Tibial nerve (tissue), 4 donors: Measurements from ENCODE around the gene LRFN4. TPM values are rescaled to one million over a fixed set of nuclear protein-coding genes. Genes with fewer than 3 reads are reported as not detected.
A peak's percentile ranks its signal among the peaks of the same experiment; 100 is the strongest.

Experiments
- DNase-seq, 2 donors: peaks; one replicate each; pipeline ENCODE4 v3.0.0-alpha.2; 2019; ENCODE audit warnings: low spot score in 2 of 2
- H3K27ac ChIP-seq, 4 donors: fragments of 200-600 bp; sonication (generic) in 3 of 4; one replicate each; pipeline ENCODE4 v1.5.1; 2017 to 2019; ENCODE audit warnings: mild to moderate bottlenecking in 1 of 4
- H3K27me3 ChIP-seq, 2 donors: fragments of 200-600 bp; sonication (generic) in 1 of 2; one replicate each; pipeline versions ENCODE4 v1.5.1 to v1.6.0; 2017 to 2019
- H3K36me3 ChIP-seq, 3 donors: fragments of 200-600 bp; sonication (generic); one replicate each; pipeline ENCODE4 v1.5.1; 2018 to 2019
- H3K4me1 ChIP-seq, 4 donors: fragments of 200-600 bp; sonication (generic) in 3 of 4; one replicate each; pipeline ENCODE4 v1.5.1; 2017 to 2019
- H3K4me3 ChIP-seq, 4 donors: fragments of 200-600 bp; sonication (generic) in 3 of 4; one replicate each; pipeline ENCODE4 v1.5.1; 2017 to 2019; ENCODE audit warnings: mild to moderate bottlenecking in 1 of 4, moderate library complexity in 1 of 4
- H3K9me3 ChIP-seq, 4 donors: fragments of 200-600 bp; sonication (generic) in 3 of 4; one replicate each; pipeline ENCODE4 v1.5.1; 2017 to 2019
- EP300 ChIP-seq, 2 donors: sonication (generic); formaldehyde crosslinking; IDR thresholded peaks; one replicate each; pipeline ENCODE4 v1.6.1; 2017; ENCODE audit warnings: antibody characterized with exemption in 2 of 2, mild to moderate bottlenecking in 1 of 2
- POLR2A ChIP-seq, 2 donors: fragments of 450-650 bp; IDR thresholded peaks; one replicate each; pipeline ENCODE4 v1.6.1; 2017; ENCODE audit warnings: antibody characterized with exemption in 2 of 2, mild to moderate bottlenecking in 2 of 2, moderate library complexity in 2 of 2
- WGBS, 2 donors: methylation state at CpG; one replicate each; pipeline ENCODE4 v1.1.5; 2018; 5-methylcytosine and 5-hydroxymethylcytosine counted together
- total RNA-seq, 4 donors: library from RNA; depleted of rRNA; stranded (reverse); fragments of >200 nt; gene quantifications; one replicate each; pipeline ENCODE4 v1.1.0, GENCODE V29; 2016
- TF ChIP-seq, protein P1 (sequence below), 5 experiments: fragments of 200-600 bp in 3 of 5; fragments of 450-650 bp in 2 of 5; sonication (generic) in 3 of 5; IDR thresholded peaks; one replicate each; pipeline ENCODE4 v1.5.1; 2016 to 2019; ENCODE audit warnings: antibody characterized with exemption in 5 of 5, mild to moderate bottlenecking in 3 of 5, moderate library complexity in 2 of 5

Gene LRFN4
- total RNA-seq, 4 donors from 2014 or later, result 9.4 to 17.1 (median 14.0) TPM

DNA sequence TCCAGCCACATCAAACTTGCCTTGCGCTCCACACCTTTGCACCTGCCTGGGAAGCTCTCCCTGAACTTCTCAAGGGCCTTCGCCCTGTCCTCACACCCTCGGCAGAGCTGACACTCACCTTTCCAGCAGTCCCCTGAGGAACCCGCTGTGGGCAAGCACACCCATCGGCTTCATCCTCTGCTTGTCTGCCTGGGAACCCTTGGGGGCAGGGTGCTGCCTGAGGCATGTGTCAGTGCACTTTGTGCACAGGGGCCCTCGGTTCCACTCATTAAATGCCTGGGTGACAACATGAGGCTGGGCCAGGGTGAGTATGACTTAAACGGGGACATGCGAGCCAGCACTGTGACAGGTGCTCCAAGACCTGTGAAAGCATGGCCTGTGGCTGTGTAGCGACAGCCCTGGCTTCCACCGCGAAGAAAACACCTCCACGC lies 2.6 kb upstream of the LRFN4 start:
- TF ChIP-seq, protein P1, sequence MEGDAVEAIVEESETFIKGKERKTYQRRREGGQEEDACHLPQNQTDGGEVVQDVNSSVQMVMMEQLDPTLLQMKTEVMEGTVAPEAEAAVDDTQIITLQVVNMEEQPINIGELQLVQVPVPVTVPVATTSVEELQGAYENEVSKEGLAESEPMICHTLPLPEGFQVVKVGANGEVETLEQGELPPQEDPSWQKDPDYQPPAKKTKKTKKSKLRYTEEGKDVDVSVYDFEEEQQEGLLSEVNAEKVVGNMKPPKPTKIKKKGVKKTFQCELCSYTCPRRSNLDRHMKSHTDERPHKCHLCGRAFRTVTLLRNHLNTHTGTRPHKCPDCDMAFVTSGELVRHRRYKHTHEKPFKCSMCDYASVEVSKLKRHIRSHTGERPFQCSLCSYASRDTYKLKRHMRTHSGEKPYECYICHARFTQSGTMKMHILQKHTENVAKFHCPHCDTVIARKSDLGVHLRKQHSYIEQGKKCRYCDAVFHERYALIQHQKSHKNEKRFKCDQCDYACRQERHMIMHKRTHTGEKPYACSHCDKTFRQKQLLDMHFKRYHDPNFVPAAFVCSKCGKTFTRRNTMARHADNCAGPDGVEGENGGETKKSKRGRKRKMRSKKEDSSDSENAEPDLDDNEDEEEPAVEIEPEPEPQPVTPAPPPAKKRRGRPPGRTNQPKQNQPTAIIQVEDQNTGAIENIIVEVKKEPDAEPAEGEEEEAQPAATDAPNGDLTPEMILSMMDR (IDR thresholded peaks at IDR 0.05), result no peak
- TF ChIP-seq EP300 (IDR thresholded peaks at IDR 0.05), result no peak
- TF ChIP-seq POLR2A (IDR thresholded peaks at IDR 0.05), result no peak
- 89 to 92% methylated on average over 9 to 12 of the region's 12 CpGs for WGBS, 2 donors
- no peaks in the 10 kb centered on the region for H3K27me3 ChIP-seq

DNA sequence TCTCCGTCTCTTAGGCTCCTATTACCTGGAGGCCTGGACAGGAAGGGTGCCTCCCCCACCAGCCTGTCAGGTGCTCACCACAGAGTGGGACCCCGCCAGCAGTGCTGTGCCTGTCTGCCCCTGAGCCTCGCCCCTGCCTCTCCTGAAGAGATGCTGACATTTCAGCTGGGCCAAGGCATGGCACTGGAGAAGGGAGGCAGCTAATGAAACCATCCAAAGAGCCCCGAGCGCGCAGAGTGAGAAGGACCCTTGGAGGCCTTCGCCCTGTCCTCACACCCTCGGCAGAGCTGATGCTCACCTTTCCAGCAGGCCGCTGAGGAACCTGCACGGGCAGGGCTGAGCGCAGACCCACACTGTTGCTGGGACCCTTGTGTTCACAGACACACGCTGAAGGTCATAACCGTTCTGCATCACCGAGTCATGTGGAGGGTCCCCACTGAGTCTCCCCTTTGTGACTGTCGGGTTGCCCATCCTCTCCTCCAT lies 2.1 kb upstream of the LRFN4 start:
- H3K9me3 ChIP-seq, result no peaks in the 10 kb centered on the region
- no peak for DNase-seq
- H3K27ac ChIP-seq, result peak overlapping the region in 2 of 4 donors; percentile 95 to 97
- no peaks in the 10 kb centered on the region for H3K27me3 ChIP-seq
- H3K4me3 ChIP-seq, result no peak overlapping the region
- peaks cover 0 to 21% (median 5%) of the 10 kb centered on the region in 4 donors for H3K4me1 ChIP-seq
- H3K36me3 ChIP-seq, result peaks cover 0 to 54% (median 0%) of the 10 kb centered on the region in 3 donors
- 87 to 97% methylated on average over 12 to 14 of the region's 15 CpGs for WGBS, 2 donors
- TF ChIP-seq EP300 (IDR thresholded peaks at IDR 0.05) (no peak), POLR2A (IDR thresholded peaks at IDR 0.05) (no peak)
- TF ChIP-seq, protein P1 (IDR thresholded peaks at IDR 0.05), result no peak

More for the DNA sequence above, 2.6 kb upstream of the LRFN4 start:
- Histone ChIP-seq H3K27ac (peak overlapping the region in 1 of 4 donors; percentile 97), H3K4me1 (peaks cover 0 to 19% (median 5%) of the 10 kb centered on the region in 4 donors), H3K4me3 (no peak overlapping the region), H3K9me3 (no peaks in the 10 kb centered on the region), H3K36me3 (peaks cover 0 to 54% (median 0%) of the 10 kb centered on the region in 3 donors)
- DNase-seq, result no peak

DNA sequence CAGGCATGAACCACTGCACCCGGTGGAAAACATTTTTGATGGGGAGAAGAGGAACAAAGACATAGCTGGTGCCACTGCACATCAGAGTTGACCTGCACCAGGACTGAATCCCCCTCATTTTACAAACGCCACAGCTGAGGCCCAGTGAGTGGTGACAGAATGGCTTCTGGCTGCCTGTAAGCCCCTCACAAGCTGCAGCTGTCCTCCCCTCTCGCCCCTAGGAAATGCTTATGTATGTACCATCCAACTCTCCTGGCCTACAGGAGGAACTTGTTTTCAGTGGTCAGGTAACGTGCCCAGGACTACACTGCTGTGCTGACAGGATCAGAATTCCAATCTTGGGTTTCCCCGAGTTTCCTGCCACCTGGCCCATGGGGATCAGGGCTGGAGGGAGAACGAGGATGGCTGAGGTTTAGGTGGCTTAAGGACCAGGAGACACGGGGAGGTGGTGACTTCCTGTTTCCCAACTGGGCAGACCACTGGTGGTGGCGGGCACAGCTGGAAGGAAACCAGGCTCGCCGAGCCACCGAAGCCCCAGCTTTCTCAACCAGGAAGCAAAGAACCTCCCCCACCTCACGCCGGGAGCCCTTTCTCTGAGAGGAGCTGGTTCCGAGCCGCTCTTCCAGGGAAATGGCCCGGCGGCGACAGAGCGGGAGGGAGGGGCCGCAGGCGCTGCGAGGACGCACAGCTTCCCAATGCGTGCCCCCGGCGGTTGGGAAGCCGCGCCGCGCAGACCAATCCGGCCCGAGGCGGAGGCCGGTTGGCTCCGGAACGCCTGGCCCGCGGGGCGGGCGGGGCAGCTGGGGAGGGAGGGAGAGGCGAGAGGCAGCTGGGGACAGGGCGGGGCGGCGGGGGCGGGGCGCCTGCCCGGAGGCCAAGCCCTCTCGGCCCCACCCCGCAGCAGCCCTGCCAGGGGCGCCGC lies 1.0 kb upstream of the LRFN4 start:
- DNase-seq, result peak; percentile 83 to 90
- peaks cover 0 to 21% (median 5%) of the 10 kb centered on the region in 4 donors for H3K4me1 ChIP-seq
- WGBS, 2 donors, result 7 to 12% methylated on average over 19 to 32 of the region's 51 CpGs
- TF ChIP-seq EP300 (IDR thresholded peaks at IDR 0.05) (peak; percentile 10 to 89), POLR2A (IDR thresholded peaks at IDR 0.05) (peak; percentile 26 to 69)
- TF ChIP-seq, protein P1 (IDR thresholded peaks at IDR 0.05), result peak in 2 of 5 experiments; percentile 10 to 32
- peaks cover 0 to 54% (median 0%) of the 10 kb centered on the region in 3 donors for H3K36me3 ChIP-seq
- peak overlapping the region; percentile 55 to 76 (median 74) for H3K4me3 ChIP-seq
- peak overlapping the region; percentile 84 to 97 (median 92) for H3K27ac ChIP-seq
- no peaks in the 10 kb centered on the region for H3K9me3 ChIP-seq
- no peaks in the 10 kb centered on the region for H3K27me3 ChIP-seq

DNA sequence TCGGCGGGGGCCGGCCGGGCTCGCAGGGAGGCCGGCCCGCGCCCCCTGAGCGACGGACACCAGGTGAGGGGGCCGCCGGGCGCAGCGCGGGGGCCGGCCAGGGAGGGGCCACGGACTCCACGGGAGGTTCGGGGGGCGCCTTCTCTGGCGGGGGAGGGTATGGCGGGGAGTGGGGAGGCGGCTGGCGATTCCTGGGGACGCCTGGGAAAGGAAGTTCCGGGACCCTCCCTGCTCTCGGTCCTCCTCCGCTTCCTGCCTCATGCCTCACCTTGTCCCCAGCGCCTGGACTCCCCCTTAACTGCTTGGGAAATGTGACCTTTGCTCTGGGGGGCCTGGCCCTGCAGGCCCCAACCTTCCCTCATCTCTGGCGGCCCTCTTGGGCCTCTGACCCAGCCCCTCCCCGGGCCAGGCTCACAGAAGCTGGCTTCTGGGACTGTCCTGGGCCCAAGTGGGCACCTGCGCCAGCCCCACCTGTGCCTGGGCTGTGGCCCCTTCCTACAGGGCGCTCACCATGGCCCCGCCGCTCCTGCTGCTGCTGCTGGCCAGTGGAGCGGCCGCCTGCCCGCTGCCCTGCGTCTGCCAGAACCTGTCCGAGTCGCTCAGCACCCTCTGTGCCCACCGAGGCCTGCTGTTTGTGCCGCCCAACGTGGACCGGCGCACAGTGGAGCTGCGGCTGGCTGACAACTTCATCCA lies 516 bp downstream of the LRFN4 start:
- H3K9me3 ChIP-seq, result no peaks in the 10 kb centered on the region
- peak overlapping the region; percentile 13 to 76 (median 50) for H3K4me3 ChIP-seq
- peaks cover 0 to 54% (median 0%) of the 10 kb centered on the region in 3 donors for H3K36me3 ChIP-seq
- no peaks in the 10 kb centered on the region for H3K27me3 ChIP-seq
- H3K27ac ChIP-seq, result peak overlapping the region; percentile 75 to 97 (median 86)
- peaks cover 0 to 21% (median 5%) of the 10 kb centered on the region in 4 donors for H3K4me1 ChIP-seq
- TF ChIP-seq, protein P1 (IDR thresholded peaks at IDR 0.05), result no peak
- TF ChIP-seq EP300 (IDR thresholded peaks at IDR 0.05), result no peak
- no peak for TF ChIP-seq POLR2A (IDR thresholded peaks at IDR 0.05)
- 80 to 84% methylated on average over 14 to 20 of the region's 47 CpGs for WGBS, 2 donors
- no peak for DNase-seq
